HCEC 1CT (cell line): ENCODE measurements around the gene ZCCHC17.
"Not testable (repeated sequence)": the region's sequence is repeated elsewhere in the genome, so short reads cannot be mapped to it uniquely, and the experiment has no call there.

ENCODE experiments used
- DNase-seq: peaks from one replicate; pipeline ENCODE4 v3.0.0-alpha.2; 2017

ZCCHC17 gene, protein sequence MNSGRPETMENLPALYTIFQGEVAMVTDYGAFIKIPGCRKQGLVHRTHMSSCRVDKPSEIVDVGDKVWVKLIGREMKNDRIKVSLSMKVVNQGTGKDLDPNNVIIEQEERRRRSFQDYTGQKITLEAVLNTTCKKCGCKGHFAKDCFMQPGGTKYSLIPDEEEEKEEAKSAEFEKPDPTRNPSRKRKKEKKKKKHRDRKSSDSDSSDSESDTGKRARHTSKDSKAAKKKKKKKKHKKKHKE

DNA sequence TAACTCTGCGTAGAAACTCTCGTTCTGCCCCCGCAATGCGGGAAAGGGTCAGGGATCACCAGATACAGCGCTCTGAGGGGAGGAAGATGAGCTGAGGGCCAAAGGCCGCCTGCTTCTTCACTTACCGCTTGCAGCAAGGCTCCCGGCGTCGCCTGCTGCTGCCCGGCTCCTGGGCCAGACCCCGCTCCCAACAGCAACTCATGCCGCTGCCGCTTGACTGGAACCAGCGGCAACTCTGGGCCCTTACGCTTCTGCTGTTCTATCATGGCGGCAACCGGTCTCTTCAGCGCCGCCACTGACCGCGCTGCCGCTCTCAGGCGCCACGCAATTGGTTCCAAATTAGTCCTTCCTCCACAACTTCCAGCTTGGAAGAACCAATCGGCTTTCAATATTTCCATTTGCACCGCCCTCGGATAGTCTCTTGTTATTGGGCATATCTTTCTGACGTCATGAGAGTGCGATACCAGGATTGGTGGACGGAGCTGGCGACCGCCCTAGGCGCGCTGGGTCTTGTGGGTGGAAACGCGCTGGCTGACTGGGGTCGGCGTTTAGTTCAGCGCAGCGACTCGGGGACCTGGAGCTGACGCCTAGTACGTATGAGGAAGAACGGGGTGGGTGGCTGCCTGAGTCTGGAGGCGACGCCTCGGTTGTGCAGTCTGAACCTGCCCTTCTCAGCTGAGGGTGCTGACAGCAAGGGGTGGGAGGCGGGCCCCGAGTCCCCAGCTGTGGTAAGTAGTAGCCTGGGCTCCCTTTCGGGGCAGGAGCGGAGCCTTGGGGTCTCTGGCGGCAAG lies at the start of gene ZCCHC17, which contains the start of gene SNRNP40:
Gene ZCCHC17 (plus strand): TSS at position 547 of the 791 bp plus-strand sequence. CDS start 13,067 bp downstream, outside the sequence.
Gene SNRNP40 (minus strand): TSS at position 303 of the 791 bp plus-strand sequence. CDS start 37 bp downstream, at position 266.
- peak; percentile 99 for DNase-seq

DNA sequence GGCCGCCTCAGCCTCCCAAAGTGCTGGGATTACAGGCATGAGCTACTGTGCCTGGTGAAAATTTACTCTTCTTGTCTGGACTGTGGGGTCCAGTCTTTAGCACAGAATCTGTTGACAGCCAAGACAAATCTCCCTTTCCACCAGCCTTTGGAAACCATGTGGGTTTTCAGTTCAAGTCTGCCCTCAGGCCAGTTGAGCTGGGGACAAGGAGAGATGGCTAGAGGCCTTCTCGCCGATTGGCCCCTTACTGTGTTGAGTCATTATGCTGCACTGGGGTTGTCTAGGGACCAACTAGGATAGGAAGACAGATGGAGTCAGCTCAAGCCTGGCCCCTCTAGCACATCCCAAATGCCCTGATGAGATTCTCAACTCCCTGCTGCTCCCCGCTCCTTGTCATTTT lies 48.6 kb upstream of the ZCCHC17 start:
- DNase-seq, result no peak

DNA sequence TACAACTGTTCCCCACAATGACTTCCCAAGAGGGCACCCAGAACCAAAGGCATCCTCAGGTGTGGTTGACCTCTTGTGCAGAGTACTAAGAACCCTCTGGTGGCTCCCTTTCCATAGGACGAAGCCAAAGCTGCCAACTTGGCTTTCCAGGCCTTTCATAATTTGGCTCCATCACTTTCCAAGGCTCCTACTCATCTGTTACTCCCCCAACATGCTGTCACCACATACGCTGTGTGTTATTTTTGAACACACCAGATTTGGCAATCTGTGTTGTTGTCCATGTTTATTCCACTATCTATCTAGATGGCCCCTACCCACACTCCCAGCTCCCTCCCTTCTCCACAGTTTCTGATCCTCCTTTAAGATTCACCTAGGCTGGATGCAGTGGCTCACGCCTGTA lies 47.0 kb upstream of the ZCCHC17 start:
- no peak for DNase-seq

DNA sequence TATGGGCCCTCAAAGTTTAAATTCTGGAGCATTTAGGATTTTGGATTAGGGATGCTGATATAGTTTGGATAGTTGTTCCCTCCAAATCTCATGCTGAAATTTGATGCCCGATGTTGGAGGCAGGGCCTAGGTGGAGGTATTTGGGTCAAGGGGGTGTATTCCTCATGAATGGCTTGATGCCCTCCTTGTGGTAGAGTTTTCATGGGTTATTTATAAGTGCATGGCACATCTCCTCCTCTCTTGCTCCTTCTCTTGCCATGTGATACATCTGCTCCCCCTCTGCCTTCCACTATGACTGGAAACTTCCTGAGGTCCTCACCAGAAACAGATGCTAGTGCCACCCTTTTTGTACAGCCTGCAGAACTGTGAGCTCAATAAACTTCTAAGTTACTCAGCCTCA lies 39.6 kb upstream of the ZCCHC17 start:
- DNase-seq, result no peak

DNA sequence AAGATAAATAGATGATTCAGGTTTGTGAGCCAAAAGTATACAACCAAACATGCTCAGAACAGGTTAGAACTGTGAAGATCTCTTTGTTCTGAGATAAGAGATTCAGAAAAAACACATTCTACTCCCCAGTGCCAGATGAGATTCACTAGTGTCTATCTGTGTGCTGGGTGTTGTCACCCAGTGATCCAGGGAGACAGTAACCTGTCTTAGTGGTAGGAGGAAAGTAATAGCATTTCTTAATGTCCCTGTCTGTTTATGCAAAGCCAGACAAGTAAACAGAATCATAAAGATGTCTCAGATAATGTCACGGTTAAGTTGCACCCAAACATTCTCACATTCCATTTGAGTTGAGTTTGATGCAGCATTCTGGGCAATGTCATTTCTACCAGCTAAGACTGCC lies 38.3 kb upstream of the ZCCHC17 start:
- no peak for DNase-seq

DNA sequence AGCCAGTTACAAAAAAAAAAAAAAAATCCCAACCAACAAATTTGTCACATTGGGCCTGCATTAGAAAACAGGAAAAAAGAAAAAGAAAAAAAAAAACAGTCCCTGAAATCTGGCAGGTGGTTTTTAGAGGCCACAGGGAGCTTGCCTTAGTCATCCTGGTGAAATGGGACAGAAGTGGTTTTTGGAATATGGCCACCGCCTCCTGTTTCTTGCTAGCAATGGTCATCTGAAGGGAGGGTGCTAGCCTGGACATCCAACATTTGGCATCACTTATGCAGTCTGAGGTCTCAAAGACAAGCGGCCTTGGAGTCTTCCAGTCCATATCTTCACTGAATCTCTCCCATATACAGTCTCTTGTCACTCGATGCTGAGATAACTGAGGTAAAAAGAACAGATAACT lies 37.1 kb upstream of the ZCCHC17 start:
- DNase-seq, result no peak

DNA sequence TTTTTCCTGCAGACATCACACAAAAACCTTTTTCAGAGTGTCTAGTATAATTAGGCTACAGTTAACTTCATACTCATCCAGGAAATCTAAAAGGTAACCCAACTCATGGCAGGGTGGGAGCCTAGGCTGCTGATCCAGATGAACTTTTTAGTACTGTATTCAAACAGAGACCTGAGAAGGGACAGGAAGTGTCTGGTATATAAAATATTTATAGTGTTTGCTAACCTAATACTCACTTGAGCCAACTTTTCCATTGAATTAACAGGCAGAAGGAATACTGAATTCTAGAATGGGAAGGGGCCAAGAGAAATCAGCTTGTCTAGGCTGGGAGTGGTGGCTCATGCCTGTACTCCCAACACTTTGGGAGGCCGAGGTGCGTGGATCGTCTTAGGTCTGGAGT lies 34.9 kb upstream of the ZCCHC17 start:
- DNase-seq, result no peak

DNA sequence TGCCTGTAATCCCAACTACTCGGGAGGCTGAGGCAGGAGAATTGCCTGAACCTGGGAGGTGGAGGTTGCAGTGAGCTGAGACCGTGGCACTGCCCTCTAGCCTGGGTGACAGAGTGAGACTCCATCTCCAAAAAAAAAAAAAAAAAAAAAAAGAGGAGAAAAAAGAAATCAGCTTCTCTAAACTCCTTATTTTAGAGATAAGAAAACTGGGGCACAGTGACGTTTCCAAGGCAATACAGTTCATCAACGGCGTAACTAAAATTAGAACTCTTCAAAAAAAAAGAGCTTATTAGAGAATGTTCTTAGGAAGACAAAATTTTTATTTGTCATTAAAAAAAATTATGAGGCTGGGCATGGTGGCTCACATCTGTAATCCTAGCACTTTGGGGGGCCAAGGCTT lies 34.4 kb upstream of the ZCCHC17 start:
- DNase-seq, result not testable (repeated sequence)

DNA sequence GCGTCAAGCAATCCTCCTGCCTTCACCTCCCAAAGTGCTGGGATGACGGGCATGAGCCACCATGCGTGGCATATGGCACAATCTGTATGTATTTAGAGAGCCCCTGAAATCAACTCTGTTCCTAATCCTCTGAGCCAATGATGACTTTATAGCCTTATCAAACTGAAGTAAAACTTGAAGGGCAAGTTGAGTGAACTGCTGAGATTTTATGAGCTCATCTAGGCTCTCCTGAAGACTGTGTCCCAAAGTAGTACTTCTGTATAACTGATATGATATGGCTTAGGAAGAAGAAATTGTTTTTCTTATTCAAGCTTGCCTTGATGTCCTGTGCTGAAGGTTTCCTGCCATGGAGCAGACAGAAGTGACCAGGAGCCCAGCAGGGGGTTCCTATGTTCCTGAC lies 33.4 kb upstream of the ZCCHC17 start:
- DNase-seq, result no peak

DNA sequence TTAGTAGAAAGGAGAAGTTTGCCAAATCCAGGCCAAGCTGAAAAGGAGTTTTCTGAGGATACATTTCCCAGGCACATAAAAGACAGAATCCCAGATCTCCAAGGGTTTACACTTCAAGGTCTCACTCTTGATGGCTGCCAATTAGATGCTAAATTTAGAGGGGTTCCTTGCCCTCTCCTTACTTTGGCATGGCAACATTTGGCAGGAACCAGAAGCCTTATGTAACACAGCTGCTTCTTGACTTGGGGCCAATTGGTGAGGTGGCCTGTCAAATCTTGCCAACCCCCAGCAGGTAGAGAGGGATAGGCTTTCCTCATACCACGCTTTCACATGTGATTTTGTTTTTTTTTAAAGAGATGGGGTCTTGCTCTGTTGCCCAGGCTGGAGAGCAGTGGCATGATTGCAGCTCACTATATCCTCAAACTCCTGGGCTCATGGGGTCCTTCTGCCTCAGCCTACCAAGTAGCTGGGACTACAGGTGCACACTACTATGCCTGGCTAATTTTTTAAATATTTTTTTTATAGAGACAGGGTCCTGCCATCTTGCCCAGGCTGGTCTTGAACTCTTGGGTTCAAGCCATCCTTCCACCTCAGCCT lies 31.9 kb upstream of the ZCCHC17 start:
- DNase-seq, result no peak

DNA sequence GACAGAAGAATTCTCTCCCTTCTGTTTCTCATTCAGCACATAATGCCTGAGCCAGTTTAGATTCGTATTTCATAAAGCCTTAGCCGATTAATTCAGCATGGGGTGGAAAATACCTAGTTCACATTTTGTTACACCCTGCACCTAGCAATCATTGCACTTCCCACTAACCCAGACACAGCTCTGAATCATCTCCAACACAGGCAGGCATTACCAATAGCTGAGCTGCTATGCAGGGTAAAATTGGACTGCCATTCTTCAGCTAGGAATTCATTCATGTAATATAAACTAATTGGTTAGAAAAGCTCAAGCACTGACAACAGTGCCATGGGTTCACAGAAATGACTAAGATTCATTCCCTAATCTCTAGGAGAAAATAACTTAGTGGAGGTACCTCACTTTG lies 30.3 kb upstream of the ZCCHC17 start:
- no peak for DNase-seq

DNA sequence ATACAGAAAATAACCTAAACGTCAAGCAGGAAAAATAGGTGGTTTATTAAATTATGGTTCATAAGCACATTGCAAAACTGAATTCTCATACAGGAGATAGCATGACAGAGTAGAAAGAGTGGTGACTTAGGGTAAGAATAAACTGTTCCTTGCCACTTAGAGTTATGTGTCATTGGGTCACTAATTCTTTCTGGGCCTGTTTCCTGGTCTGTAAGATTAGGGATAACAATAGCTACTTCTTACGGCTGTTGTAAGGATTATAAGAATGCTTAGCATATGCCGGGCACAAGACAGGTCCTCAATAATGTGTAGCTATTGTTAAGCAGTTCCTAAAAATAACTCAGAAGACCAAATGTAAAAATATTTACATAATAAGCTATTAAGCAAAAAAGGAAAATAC lies 24.5 kb upstream of the ZCCHC17 start:
- no peak for DNase-seq

DNA sequence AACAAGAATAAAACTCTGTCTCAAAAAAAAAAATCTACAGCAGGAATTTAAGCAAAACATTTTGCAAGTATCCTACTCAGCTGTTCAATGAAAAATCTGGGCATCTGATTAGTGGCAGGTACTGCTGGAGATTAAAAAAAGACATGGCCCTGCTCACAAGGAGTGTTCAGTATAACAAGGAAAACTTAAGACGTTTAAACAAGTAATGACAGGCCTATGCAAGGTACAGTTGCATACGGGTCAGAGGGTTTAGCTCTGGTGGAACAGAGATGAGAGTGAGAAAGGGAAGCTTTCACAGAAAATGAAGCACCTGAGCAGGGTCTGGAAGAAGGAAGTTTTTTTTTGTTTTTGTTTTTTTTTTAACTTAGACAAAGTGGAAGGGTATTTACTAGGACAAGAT lies 23.2 kb upstream of the ZCCHC17 start:
- no peak for DNase-seq

DNA sequence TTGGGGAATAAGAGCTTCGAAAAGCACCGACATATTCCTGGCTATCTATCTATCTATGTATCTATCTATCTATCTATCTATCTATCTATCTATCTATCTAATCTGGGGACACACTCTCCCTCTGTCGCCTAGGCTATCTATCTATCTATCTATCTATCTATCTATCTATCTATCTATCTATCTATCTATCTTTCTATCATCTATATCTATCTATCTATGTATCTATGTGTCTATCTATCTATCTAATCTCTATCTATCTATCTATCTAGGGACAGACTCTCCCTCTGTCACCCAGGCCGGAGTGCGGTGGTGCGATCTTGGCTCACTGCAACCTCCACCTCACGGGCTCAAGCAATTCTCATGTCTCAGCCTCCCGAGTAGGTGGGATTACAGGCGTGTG lies 14.4 kb upstream of the ZCCHC17 start:
- not testable (repeated sequence) for DNase-seq

DNA sequence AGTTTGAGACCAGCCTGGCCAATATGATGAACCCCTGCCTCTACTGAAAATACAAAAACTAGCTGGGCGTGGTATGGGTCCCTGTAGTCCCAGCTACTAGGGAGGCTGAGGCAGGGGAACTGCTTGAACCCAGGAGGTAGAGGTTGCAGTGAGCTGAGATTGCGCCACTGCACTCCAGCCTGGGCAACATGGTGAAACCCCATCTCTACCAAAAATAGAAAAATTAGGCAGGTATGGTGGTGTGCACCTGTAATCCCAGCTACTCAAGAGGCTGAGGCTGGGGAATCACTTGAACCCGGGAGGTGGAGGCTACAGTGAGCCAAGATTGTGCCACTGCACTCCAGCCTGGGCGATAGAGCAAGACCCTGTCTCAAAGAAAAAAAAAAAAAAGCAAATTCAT lies 9.0 kb upstream of the ZCCHC17 start:
- DNase-seq, result not testable (repeated sequence)

DNA sequence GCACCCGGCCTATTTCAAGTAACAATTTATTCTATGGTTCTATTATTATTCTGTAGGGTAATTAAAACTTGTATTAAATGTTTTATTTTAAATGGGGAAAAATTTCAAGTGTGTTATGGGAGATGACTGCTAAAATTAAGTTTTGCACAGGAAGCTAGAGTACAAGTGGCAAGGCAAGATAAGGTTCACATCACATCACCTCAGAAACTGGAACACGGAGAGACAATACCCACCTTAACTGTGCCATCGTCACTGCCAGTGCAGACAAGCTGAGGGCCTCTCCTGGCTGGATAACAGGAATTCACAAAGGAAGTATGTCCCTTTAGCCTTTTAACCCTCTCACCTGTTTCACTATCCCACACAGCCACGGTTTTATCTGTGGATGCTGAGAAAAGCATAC lies 7.8 kb upstream of the ZCCHC17 start:
- DNase-seq, result no peak

DNA sequence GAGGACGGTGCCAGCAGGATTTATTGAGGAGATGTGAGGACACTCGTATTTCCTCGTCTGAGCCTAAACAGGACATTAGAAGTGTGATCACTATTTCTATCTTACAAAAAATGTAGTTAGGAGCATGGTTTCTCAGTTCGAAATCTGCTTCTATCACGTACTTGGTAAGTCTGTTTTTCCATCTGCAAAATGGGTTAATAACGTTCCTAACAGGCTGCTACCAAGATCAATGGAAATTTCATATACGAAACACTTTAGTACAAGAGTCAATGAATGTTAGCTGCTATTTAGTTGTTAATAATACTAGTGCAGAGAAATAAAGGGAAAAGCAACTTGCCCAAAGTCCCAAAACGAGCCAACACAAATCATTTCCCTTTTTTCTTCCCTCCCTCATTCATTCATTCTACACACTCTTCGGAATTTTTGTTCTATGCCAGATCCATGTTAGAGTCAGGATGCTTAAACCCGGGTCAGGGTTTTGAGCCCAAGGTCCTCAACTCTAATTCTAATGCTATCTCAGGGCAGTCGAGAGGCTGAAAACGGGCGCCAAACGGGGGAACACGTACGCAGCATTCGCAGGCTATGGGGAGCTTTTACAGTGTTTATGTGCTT lies 852 bp upstream of the ZCCHC17 start:
- DNase-seq, result no peak

DNA sequence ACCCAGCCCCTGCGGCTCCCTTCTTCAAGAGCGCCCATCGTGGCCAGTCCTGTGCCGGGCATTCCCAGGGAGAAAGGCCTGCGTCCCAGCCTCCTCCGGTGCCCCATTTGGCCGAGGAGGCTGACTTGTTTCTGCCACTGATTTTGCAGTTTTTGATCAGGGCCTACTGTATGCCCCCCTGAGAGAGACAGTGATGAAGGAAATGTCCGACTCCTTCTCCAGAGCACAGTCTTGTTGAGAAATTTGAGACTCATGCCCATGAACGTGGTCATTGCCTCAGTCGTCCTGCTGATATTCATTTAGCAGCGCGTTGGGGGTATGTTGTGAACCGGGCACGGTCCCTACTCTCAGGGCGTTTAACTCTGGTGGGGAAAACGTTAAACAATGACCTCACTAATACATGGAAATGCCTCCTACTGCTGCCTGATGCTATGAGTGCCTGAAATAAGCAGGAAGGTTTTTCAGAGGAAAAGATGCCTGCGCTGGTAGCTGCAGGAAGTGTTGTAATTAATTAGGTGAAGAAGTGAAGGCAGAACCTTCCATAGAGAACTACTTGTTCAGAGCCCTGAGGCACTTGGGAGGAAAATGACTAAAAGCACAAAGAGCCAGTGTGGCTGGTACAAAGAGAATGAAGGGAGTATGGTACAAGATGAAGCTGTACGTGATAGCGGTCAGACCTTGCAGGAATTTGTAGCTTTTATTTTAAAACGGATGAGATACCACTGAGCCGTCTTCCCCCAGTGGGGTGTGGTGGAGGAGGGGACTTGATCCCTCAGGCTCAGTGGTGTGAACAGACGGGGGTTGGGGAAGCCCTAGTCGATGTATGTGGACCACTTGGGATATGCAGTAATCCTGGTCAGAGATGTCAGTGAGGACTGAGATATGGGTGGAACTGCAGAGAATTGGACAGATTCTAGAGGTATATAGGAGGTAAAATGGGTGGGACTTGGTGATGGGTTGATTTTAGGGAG lies 730 bp downstream of the ZCCHC17 start:
- peak; percentile 21 for DNase-seq

DNA sequence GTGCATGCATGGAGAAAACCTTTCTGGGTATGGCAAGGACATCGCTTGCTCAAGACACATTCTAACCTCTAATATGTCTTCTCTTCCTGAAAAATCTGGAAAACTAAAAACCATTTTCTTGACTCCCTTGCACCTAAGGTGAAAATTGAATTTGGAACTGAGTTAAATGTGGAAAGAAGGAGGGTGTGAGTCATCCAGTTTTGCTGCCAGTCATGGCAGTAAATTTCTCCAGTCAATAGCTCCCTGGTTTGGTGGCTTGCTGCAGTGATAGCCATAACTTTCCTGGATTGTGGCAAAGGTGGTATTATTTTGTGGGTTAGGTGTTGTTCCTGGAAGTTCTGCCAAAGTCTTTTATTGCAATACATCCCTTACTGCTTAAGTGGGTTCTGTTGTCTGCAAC lies 2.5 kb downstream of the ZCCHC17 start:
- DNase-seq, result peak; percentile 30

DNA sequence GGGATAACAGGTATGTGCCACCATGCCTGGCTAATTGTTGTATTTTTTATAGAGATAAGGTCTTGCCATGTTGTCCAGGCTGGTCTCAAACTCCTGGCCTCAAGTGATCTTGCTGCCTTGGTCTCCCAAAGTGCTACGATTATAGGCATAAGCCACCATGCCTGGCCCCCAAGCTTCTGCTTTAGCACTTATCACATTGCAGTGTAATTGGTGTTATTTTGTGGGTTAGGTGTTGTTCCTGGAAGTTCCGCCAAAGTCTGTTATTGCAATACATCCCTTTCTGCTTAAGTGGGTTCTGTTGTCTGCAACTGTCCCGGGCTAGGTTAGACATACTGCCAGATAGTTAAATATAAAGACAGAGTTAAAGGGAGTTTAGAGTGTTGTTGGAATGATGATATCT lies 3.4 kb downstream of the ZCCHC17 start:
- DNase-seq, result no peak

DNA sequence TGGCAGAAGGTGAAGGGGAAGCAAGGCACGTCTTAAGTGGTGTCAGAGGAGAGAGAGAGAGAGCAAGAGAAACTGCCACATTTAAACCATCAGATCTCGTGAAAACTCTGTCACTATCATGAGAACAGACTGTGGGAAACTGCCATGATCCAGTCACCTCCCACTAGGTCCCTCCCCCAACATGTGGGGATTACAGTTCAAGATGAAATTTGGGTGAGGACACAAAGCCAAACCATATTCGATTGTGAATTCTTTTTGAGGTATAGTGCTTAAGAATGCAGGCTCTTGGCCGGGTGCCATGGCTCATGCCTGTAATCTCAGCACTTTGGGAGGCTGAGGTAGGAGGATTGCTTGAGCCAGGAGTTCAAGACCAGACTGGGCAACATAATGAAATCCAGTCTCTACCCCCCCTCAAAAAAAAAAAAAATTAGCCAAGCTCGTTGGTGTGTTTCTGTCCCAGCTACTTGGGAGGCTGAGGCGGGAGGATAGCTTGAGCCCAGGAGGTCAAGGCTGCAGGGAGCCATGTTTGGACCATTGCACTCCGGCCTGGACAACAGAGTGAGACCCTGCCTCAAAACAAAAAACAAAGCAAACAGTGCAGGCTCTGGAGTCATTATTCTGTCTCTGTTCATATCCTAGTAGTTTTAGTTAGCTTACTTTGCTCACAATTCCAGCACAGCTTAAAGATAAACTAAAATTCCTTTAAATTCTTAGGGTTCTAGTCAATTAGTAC lies 6.0 kb downstream of the ZCCHC17 start:
- DNase-seq, result peak; percentile 5

DNA sequence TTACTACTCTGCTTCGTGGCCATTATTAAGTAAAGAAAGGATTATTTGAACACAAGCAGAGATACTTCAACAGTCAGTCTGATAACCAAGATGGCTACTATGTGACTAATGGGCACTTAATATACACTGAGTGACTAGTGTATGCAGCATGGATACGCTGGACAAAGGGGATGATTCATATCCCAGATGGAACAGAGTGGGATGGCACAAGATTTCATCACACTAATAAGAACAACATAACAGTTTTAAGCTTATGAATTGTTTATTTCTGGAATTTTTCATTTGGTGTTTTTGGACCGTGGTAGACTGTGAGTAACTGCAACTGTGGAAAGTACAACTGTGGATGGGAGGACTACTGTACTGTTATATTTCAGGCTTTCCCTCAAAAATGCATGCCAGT lies 9.4 kb downstream of the ZCCHC17 start:
- DNase-seq, result peak; percentile 95
